Stromal cell of bone marrow (primary cell): ENCODE results near the gene GGTA1.
"Not testable (repeated sequence)": the region's sequence is repeated elsewhere in the genome, so short reads cannot be mapped to it uniquely, and the experiment has no call there.

Source experiments
- DNase-seq: peaks from one replicate; pipeline ENCODE4 v3.0.0-alpha.2; 2012; ENCODE audit warnings: low read depth

GGTA1 gene

GRCh38 chr9:121499427-121500164, at the start of gene GGTA1:
GGTA1 (minus strand) TSS chr9:121499844; CDS start chr9:121467922, 31,922 bp downstream.
- DNase-seq = no peak

- no peak for DNase-seq
Observed at GRCh38 chr9:121548666-121549065, 49.0 kb upstream of the GGTA1 start.

DNA sequence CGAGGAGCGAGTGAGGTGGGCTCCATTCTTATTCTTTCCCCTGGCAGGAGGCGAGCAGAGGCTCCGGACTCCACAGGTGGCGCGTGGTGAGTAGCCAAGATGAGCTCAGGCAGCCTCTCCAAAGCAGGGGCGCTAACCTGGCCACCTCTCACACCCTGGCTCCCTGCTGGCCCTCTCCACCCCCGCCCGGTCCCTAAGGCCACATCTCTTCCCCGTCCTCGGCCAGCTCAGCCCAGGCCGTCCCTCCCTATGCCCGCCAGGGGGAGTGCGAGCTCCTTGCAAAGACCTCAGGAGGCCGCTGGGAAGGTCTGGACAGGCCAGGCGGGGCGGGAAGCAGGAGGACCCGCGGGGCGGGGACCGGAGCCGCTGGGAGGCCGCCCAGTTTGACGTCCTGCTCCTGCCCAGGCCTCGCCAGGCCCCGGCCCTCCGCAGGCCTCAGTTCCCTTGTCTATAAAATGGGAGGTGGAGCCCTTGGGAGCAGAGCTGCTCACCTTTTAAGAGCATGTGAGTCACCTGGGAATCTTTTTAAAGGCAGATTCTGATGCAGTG, 46.3 kb upstream of the GGTA1 start:
- DNase-seq = peak; percentile 86

DNA sequence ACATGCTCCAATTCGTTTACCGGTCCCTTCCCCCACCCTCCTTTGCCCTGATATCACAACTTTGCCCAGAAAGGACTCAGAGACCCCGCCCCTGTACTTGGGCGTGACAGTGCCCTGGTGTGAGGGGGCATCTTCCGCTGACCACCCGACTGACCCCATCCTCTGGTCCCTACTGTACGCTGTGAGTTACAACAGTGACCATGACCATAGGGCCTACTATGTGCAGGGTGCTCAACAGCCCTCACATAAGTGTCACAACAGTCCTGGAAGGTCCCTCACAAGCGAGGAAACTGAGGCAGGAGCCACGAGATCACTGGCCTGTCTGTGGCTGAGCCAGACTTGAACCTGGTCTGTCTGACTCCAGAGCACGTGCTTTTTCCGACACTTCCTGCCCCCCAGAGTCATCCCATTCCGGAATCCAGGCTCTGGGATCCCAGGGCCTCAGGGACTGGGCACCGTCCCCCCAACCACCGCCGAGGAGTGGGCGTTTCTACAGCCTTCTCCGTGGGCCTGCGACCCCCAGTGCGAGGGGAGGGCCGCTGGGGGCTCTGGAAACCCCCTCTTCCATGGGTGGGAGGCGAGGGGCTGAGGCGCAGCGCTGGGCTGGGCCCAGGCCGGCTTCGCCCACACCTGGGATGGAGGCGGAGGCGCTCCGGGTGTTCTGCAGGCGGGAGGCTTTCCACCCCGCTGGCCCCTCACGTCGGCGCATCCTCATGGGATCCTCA, 45.7 kb upstream of the GGTA1 start:
- DNase-seq = no peak

GRCh38 chr9:121542025-121542424, 42.4 kb upstream of the GGTA1 start:
- no peak for DNase-seq

- no peak for DNase-seq
Observed at GRCh38 chr9:121541256-121541655, 41.6 kb upstream of the GGTA1 start.

DNA sequence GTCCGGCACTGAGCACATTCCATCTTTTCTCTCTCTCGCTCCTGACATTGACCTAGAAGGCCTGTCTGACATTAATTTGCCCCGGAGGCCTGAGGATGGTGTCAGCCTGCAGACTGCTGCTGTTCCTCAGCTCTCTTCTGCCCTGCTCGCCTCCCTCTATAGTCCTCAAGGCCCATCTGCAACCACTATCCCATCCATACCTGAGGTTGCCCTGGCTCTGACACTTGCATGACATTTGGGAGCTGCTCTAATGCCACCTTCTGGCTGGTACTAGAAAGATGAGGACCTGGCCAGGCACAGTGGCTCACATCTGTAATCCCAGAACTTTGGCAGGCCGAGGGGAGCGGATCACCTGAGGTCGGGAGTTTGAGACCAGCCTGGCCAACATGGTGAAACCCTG, 38.6 kb upstream of the GGTA1 start:
- DNase-seq = no peak

DNA sequence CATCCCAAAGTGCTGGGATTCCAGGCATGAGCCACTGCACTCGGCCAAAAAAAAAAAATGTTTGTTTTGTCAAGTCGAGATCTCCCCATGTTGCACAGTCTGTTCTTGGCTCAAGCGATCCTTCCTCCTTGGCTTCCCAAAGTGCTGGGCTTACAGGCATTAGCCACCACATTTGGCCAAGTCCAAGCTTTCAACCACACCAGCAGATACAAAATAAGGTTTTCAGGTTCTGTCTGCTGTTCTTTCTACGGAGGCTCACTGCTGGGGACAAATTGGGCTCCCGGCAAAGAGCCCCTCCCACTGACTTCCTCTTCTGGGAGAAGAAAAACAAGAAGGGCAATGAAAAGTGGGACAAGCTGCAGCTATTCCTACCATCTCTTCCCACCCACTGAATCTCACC, 37.6 kb upstream of the GGTA1 start:
- no peak for DNase-seq

DNA sequence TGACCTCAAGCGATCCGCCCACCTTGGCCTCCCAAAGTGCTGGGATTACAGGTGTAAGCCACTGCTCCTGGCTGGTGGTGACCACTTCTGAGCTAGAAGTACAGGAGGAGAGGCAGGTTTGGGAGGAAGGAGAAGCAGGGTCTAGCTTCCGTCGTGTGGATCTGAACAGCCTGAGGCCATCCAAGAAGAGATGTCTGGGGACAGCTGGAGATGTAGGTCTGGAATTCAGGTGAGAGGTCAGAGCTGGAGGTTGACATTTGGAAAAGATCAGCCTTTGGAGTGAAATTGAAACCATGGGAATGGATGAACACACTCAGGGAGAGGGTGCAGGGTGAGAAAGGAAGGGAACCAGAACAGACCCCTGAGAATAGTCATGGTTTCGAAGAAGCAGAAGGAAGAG, 33.2 kb upstream of the GGTA1 start:
- DNase-seq = no peak

GRCh38 chr9:121529237-121529987, 29.8 kb upstream of the GGTA1 start:
- DNase-seq = peak; percentile 93

DNA sequence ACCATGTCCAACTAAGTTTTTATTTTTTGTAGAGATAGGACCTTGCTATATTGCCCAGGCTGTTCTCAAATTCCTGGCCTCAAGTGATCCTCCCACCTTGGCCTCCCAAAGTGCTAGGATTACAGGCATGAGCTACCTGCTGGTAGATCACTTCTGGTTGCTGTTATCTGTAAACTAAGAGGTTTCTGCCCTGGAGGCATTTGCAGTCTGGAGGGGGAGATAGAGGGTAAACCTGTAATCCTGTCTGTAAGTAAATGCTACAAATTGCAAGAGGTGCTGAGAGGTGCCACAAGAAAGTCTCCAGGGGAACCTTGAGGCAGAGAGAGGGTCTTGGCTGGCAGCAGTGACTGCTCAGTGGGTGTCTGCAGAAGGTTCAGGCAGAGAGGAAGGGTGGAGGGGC, 29.0 kb upstream of the GGTA1 start:
- DNase-seq = no peak

DNA sequence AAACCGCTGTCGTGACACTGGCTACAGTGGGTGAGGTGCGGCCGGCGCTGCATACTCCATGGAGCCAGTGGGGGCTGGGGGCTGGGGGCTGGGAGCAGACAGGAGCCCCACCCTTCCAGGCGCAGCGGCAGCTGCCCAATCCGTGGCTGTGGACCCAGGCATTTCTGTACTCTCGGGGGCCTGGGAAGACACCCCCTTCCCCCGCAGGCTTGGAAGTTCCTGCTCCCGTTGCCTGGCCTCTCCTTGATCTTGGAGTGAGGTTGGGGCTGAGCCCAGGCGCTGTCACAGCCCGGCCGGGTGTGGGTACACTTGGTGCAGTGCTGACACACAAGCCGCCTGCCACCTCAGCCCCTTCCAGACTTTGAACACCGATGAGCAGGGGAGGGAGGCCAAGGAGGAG, 27.7 kb upstream of the GGTA1 start:
- DNase-seq = no peak

GRCh38 chr9:121519688-121520087, 20.0 kb upstream of the GGTA1 start:
- DNase-seq = not testable (repeated sequence)

DNA sequence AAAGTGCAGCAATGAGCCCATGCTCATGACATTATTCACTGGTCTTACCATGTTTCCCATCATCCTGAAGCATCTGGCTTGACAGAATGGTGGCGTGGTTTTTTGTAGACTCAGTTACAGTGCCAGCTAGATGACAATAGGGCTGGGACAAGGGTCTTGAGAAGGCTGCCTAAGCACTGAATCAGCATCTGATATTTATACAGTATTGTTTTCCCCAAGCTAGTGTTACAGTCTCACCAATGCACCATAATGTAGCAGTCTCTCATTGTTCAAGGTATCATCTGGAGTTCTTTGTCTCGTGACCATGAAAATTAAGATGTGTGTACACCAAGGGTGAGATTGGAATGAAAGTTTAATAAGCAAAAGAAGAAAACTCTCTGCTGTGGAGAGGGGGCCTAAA, 19.0 kb upstream of the GGTA1 start:
- DNase-seq = no peak

DNA sequence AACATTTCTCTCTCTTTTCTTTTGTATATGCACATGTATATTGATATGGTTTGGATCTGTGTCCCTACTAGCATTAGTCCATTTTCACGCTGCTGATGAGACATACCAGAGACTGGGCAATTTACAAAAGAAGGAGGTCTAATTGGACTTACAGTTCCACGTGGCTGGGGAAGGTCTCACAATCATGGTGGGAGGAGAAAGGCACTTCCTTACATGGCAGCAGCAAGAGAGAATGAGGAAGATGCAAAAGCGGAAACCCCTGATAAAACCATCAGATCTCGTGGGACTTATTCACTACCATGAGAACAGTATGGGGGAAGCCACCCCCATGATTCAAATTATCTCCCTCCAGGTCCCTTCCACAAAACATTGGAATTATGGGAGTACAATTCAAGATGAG, 13.5 kb upstream of the GGTA1 start:
- not testable (repeated sequence) for DNase-seq

GRCh38 chr9:121510766-121511550, 11.3 kb upstream of the GGTA1 start:
- DNase-seq = no peak

GRCh38 chr9:121509180-121509579, 9.5 kb upstream of the GGTA1 start:
- no peak for DNase-seq

GRCh38 chr9:121508415-121508814, 8.8 kb upstream of the GGTA1 start:
- no peak for DNase-seq

DNA sequence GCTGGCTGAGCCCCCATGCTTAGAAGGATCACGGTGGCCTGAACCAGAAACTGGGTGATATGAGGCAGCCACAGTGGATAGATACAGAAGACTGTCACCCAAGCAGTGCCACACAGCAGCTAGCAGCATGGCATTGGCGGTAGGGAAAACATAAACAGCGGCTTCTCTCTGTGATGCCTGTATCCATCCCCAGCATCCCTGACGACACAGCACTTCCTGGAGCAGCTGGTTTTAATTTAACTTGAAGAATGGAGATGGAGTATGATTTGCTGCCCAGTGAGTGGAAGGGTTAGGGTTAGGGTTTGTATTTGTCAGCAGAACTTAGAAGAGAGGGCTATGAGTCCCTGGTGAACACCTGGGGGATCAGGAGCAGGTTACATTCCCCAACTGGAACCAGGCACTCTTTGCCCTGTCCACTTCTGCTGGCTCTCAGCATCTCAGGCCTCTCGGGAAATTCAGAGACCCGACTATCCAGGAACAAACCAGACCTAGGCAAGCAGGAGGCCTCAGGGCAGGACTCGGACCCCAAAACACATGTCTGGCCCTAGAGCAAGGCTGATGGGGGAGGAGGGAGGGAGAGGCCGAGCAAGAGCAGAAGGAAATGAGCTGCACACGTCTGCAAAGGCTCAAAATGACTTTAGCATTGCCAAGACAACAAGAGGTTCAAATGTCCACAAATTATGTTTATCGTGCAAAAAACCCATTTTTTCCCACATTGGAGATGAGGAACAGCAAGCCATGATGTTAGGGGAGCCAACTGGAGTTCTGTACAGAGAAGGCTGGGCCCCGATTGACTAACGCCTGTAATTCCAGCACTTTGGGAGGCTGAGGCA, 6.5 kb upstream of the GGTA1 start:
- no peak for DNase-seq

DNA sequence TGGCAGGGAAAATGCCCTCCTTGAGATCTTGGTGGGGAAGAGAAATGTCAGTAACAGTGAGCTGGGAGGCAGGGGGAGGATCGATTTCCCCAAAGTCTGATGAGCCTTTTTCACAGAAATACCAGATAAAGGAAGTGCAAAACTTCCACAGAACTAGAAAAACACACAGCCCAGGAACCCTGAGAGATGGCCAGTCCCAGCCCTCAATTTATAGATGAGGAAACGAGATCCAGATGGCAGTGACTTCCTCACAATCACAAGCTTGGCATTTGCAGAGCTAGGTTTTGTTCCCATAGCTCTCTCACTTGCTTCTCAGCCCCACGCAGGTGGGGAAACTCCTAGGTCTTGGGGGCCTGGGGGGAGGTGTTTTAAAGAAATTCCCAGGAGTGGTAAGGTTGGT, 3.8 kb upstream of the GGTA1 start:
- no peak for DNase-seq

- DNase-seq = no peak
Observed at GRCh38 chr9:121500165-121500478, 478 bp upstream of the GGTA1 start.
